DMS114 treated with DMSO at 0.1 percent for 48 hours (cell line): ENCODE measurements around the gene ROBO1.

Experiments used
- DNase-seq: peaks from one replicate; lab custom pipeline; 2025; ENCODE audit not compliant: unreplicated experiment; lab: John Stamatoyannopoulos, UW

Gene ROBO1

GRCh38 chr3:79097964-79098660, 669.7 kb downstream of the ROBO1 start:
- no peak for DNase-seq

GRCh38 chr3:79094654-79095053, 673.1 kb downstream of the ROBO1 start:
- DNase-seq = no peak

- peak; percentile 9 for DNase-seq
Observed at GRCh38 chr3:79086514-79086913, 681.3 kb downstream of the ROBO1 start.

- no peak for DNase-seq
Observed at GRCh38 chr3:79085171-79085570, 682.6 kb downstream of the ROBO1 start.

GRCh38 chr3:79081335-79081734, 686.5 kb downstream of the ROBO1 start:
- DNase-seq = no peak

GRCh38 chr3:79074558-79074957, 693.2 kb downstream of the ROBO1 start:
- no peak for DNase-seq

- DNase-seq = no peak
Observed at GRCh38 chr3:79067734-79068133, 700.1 kb downstream of the ROBO1 start.

- no peak for DNase-seq
Observed at GRCh38 chr3:79066481-79066880, 701.3 kb downstream of the ROBO1 start.

GRCh38 chr3:79063624-79064023, 704.2 kb downstream of the ROBO1 start:
- DNase-seq = no peak

GRCh38 chr3:79057756-79058155, 710.0 kb downstream of the ROBO1 start:
- DNase-seq = no peak

- no peak for DNase-seq
Observed at GRCh38 chr3:79056498-79056897, 711.3 kb downstream of the ROBO1 start.

- DNase-seq = no peak
Observed at GRCh38 chr3:79052054-79052681, 715.6 kb downstream of the ROBO1 start.

- no peak for DNase-seq
Observed at GRCh38 chr3:79047581-79047980, 720.2 kb downstream of the ROBO1 start.

- no peak for DNase-seq
Observed at GRCh38 chr3:79041621-79042020, 726.2 kb downstream of the ROBO1 start.

GRCh38 chr3:79040701-79041100, 727.1 kb downstream of the ROBO1 start:
- no peak for DNase-seq

- no peak for DNase-seq
Observed at GRCh38 chr3:79040091-79040490, 727.7 kb downstream of the ROBO1 start.

GRCh38 chr3:79039192-79039591, 728.6 kb downstream of the ROBO1 start:
- DNase-seq = no peak

GRCh38 chr3:79038636-79039035, 729.2 kb downstream of the ROBO1 start:
- no peak for DNase-seq

GRCh38 chr3:79038057-79038456, 729.7 kb downstream of the ROBO1 start:
- DNase-seq = no peak

- peak; percentile 18 for DNase-seq
Observed at GRCh38 chr3:79032686-79033318, 735.0 kb downstream of the ROBO1 start.

- DNase-seq = no peak
Observed at GRCh38 chr3:79030157-79030556, 737.6 kb downstream of the ROBO1 start.

GRCh38 chr3:79028916-79029315, 738.9 kb downstream of the ROBO1 start:
- DNase-seq = no peak
